GM21825 (cell line): ENCODE measurements around the gene CMSS1.
A peak's percentile ranks its signal among the peaks of the same experiment; 100 is the strongest.

Experiments used
- ATAC-seq: cut with Tn5 transposase; IDR thresholded peaks from one replicate; pipeline ENCODE4 v1.9.1; 2021; ENCODE audit warnings: mild to moderate bottlenecking, moderate library complexity; ENCODE audit not compliant: unreplicated experiment

CMSS1 gene

DNA sequence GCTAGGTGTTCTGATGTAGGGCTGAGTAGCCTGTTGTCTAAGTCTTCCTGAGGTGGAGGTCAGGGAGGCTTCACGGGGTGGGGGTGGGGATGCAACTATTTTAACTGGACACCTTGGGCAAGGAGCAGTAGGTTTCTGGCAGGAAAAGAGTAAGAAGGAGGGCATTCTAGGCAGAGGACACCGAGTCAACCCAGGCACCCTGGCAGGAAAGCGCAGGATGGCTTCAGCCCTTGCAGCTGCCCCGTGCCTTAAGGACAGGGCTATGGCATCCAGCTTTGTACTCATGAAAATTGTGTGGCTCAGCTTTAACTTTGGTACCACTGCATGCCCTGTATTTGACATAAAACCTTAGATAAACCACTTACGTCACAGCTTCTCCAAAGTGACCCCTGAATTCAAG, 303.0 kb downstream of the CMSS1 start:
- ATAC-seq: no peak

DNA sequence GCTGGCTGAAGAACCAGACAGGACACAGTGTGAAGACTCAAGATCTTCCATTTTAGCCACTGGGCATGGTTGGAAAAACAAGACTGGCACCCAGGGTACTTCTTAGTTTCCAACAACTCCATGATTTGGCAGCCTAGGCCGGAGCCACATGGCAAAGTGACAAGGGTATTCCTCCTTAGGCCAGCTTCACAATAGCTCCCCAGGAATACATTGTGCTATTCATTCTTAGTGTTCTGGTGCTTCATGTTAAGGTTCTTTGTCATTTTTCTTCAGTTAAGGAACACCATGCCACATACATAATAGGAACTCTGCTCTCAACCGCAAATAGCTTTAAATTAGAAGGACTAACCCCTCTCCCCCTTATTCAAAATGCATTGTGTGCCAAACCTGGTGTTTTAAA, 304.7 kb downstream of the CMSS1 start:
- no peak for ATAC-seq

DNA sequence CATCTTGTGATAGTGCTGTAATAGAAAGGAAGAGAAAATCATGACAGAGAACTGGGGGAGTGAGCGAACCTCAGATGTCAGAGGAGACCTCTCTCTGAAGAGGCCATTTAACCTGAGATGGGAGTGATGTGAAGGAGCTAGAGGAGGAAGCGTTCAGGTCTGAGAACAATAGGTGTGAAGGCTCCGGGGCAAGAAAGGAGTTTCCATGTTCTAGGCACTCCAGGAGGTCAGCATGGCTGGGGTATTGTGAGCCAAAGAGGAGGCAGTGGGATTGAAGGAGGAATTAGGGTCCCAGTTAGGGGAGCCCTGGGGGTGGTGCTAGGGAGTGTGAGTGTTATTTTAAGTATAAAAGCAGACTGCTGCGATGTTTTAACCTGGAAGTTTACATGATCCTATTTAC, 305.4 kb downstream of the CMSS1 start:
- ATAC-seq: no peak

DNA sequence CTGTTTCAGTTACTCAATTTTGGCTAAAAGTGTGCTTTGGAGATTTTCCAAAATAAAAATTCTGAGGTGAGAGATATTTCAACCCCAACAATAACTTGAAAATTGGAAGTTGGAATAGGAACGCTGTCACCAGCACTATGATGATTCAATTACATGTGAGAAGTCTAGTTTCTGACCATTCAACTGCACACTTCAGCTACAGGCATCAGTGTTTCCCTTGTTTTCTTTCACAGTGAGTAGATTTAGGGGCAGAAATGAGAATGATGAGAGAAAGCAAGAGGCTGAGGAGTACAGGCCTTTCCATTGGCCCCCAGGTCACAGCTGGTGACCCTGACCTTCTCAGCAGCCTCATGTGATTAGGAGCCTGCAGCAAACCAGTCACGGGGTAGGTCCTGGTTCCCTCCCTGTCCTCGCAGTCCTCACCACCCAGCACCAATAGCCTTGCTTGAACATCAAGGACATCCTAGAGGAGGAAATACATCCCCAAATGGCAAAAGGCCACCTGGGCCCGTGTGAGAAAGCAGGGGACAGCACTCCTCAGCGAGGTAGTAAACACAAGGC, 306.6 kb downstream of the CMSS1 start:
- ATAC-seq: no peak

DNA sequence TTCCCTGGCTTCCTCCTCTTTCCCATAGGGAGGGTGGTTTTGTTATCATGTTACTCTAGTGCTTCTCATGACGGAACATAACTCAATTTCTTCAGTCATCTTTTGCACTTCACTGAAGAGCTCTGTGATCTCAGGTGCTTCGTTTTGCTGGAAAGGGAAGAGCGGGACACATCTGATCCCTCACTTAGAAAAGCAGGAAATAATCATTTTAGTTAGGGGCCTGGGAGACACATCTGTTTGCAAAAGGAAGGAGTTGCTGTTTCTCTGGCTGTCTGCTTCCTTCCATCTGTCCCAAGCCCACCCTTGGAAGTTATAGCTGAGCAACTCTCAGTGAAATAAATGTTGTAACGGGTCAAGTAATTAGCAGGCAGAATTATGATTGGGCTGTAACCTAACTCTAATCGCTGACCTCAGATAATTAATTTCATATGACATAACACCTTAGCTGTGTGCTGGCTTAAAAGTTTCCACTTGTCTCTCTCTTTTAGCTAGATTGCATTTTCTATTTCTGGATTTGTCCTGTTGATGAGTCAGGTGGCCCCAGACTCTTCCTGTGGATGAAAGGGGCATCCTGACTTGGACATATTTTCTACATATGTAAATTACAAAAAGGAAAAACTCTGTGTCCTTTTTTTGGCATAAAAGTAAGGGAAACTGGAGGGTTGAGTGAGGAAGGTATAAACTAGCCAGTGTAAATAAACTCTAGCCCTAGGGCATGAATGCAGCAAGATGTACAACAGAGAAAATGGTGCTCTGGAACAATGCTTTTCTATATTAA, 307.7 kb downstream of the CMSS1 start:
- no peak for ATAC-seq

DNA sequence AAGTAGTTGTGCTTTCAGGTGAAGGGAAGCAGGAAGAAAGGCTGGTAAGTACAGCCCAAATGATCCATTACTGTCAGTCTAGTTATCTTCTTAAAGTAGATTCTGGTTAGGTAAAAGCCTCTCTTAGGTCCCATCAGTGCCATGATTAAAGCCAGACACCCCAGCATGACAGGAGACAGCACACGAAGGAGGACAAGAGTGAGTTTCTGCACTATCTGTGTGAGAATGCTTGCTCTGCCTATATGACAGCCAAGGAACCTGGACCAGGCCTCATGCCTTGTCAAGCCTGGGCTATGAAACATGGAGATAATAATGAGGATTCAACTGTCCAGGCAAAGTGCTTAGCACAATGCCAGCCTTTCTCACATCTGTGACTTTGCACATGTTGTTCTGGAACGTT, 310.1 kb downstream of the CMSS1 start:
- ATAC-seq: no peak

DNA sequence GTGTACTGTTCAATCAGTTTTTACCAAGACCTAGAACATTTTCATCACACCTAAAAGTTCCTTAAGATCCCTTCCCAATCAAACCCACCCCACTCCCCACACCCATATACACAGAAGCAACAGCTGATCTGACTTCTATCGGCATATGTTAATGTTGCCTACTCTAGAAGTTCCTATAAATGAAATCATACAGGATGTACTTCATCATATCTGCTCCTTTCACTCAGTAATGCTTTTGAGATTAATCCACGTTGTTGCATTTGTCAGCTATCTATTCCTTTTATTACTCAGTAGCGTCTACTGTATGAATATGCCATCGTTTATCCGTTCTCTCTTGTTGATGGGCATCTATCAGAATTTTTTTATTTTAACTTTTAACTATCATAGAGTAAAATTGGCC, 310.9 kb downstream of the CMSS1 start:
- no peak for ATAC-seq

DNA sequence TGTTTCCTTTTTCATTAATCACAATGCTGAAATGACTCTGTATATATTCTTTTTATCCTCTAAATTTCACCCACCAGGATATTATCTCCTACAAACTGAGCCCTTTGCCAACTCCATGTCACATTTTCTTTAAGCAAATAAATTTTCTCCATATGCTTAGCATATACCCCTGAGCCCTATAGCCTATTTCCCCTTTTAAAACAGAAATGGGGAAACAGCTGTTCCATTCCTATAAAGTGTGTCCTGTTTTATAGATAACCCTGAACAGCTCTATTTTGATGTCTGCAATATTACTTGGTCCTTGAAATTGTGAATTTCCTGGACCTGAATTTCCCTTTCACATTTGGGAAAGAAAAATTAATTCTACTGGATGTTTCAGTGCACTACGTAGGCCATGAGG, 312.3 kb downstream of the CMSS1 start:
- no peak for ATAC-seq

DNA sequence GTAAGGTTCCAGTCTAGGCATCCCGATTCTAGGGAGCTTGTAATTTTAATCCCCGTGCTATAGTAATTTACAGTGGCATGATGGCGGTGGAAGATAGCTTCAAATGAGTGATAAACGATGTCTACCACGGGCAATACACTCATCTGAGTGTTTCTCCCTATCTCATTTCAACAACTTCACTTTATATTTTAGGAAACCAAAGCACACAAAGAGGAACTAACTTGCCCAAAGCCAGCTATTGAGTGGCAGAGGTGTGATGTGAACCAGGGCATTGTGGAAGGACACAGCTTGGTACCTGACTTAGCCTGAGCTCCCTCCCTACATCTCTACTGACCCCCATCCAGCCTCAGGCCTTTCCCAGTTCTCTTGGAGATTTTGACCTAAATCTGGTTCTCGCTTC, 313.6 kb downstream of the CMSS1 start:
- ATAC-seq: no peak

DNA sequence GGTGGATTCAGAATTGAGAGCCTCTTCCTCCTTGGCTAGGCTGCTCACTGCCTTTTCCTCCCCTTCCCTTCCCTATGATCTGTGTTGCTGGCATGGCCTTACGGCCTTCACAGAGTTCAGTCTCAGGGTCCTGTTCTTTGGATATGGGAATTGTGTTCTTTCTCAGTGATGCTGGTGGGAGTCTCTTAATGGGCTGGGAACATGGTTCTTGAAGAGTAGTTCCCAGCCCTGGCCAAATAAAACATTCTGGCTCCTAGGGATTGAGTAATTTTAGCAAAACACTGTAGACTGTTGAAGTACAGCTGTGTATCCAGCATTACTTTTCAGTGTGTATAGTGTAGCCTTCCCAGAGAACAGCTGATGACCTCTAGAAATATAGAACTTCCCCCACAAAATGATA, 319.3 kb downstream of the CMSS1 start:
- no peak for ATAC-seq

DNA sequence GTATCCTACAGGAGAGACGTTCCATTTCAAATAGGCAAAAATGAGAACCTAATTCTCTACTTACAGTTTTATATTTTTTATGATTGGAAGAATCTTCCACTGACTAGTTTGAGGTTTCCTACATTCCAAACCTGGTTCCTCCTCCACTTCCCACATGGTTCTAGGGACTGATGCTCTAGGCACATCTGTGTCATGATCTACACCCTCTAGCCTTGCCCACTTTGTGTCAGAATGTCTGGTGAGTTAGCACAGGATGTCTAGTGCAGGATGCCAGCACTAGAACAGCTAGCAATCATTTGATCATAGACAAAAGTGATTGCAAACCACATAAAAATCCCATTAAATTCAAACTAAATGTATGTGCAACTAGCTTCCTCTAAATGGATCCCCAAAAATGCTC, 323.3 kb downstream of the CMSS1 start:
- ATAC-seq: no peak

DNA sequence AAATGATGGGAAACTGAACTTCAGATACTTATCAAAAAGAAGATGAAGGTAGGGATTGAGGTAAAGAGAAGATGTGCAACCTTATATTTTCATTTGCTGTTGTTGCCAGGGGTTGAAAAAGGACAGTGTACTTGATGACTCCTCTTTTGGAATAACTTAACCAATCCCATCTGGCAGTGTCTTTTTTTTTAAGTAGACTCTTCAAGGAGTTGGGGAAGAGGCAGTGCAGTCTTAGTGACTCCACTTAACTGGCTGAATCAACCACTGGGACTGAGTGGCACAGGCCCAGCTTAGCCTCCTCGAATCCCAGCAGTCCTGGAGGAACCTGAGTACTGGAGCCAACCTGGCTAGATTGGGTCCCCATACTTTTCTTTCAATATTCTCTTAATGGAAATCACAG, 323.9 kb downstream of the CMSS1 start:
- no peak for ATAC-seq

DNA sequence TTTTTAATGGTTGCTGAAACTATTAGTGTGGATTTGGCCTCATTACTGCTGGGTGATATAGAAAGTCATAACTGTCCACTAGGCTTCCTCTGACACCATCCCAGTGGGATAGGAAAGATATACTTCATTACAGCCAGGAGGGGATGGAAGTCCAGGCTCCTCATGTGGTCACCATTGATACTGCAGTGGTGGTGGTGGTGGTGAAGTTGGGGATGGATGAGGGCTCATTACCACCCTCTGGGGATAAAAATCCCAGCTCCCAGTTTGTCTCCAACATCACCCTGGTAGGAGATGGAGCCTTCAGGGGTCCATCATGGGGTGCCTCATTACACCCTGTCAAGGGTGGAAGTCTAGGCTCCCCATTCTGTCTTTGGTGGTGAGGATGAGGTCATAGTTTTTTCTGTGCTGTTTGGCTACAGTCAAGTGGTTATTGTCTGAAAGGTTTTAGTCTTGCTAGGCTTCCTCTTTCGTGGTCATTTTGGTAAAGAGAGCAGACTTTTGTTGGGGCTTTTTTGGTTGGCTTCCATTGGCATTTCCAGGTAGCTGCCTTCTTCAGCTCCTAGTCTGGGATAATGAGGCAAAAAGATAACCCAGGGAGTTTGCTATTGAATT, 326.7 kb downstream of the CMSS1 start:
- ATAC-seq: peak; percentile 74

DNA sequence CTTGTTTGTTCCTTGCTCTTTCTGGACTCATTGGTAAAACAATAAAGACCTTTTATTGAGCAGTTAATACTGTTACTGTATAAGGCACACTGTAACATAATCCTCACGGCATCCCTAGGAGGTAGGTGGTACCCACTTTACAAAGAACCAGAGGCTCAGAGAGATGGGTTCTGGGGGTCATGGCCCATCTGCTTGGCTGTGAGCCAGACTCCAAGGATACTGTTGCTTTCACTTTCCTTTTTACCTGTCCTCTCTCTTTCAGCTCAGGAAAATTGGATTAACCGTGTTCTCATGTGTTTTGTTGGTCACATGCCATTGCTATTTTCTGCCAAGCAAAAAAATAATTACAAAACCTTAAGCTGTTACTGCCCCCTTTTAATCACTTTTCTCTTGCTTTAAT, 331.5 kb downstream of the CMSS1 start:
- no peak for ATAC-seq

DNA sequence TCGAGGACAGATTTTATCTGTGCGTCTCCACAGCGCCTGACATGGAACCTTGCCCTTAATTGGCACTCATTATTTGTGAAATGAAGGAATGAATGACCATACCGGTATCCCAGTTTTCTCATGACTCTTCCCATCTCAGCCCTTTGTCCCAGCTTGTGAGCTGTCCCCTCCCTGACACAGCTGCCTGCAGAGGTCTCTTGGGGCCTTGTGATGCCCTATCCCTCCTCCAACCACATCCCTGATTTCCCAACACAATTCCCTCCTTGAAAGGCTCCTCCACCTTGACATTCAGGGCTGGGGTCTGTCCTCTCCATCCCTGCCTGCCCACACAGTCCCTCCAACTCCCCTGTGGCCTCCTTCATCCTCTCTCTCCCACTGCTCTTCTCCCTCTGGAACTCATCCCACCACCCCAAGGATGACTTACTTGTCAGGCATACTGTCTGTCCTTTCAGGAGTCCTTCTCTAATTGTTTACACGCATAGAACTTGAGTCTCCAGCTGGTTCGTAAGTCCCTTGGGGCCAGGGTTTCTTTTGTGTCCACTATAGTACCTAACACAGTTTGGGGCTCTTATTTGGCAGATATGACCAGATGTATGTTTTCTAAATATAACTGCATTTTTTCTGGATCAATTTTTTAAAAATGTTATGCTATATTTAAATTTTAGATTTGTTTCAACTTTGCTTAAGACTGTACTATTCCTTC, 332.2 kb downstream of the CMSS1 start:
- no peak for ATAC-seq

DNA sequence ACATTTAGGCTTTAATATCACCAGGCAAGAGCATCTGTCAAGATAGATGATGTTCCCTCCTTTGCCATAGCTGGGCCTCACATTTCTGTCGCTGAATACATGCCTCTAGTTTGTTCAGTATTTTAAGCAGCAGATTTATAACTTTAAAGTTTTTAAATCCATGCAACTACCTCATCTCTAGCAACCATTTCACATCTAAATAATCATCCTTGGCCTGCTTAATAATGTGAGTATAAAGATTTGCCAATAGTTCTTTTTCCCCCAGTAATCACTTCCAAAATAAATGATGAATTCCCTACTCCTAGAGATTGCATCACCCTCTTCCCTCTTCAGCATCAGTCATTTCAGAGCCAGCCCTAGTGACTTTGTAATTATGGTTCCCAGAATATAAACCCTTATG, 332.8 kb downstream of the CMSS1 start:
- ATAC-seq: no peak

DNA sequence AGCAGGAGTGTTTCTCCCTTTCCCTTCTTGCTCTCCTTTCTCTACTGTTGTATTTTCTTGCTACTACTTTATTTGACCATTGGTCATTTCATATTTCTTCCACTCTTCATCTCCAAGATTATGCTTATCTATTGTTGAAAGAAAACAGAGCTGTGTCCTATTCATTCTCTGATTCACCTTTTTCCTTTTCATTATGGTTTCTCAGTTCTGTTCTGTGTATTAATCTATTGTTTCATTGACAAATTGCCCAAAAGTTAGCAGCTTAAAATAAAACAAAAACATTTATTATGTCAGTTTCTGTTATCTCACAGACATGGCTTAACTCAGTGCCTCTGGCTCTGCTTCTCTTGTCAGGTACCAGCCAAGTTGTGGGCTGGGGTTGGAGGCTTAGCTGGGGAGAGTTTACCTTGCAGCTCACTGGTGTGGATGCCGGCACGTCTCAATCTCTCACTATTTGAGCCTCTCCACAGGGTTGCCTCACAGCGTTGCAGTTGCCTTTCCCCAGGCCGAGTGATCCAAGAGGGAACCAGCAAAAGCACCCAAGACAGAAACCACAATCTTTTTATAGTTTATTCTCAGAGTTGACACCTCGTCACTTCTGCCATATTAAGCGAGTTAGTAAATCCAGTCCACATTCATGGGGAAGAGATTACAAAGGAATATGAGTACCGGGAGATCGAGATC, 333.5 kb downstream of the CMSS1 start:
- no peak for ATAC-seq

DNA sequence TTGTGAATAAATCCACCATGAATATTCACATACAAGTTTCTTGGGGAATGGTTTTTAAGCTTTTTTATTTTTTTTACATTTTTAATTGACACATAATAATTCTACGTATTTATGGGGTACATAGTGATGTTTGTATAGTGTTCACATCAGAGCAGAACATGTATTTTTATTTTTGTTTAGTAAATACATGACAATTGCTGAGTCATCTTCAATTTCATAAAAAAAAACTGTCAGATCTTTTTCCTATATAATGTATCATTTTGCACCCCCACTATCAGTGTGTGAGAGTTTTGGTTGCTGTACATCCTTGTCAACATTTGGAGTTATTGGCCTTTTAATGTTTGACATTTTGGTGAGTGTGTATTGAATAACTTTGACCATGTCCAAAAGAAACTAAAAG, 336.5 kb downstream of the CMSS1 start:
- no peak for ATAC-seq

DNA sequence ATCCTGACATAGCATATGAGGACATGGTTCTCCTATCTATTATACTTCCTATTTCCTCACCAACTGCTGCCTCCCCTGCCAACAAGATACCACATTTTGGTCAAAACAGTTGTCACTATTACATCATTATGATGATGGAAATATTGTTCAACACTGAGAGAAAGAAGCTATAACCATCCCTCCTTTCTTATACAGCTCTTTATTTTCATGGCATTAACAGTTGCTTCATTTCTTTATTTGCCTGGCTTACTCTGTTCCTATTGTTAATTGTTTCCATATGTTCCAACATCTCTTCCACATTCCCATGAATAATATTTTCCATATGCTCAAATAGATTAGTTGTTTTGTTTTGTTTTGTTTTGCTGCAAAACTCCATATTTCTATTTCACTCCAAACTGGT, 337.5 kb downstream of the CMSS1 start:
- ATAC-seq: no peak

DNA sequence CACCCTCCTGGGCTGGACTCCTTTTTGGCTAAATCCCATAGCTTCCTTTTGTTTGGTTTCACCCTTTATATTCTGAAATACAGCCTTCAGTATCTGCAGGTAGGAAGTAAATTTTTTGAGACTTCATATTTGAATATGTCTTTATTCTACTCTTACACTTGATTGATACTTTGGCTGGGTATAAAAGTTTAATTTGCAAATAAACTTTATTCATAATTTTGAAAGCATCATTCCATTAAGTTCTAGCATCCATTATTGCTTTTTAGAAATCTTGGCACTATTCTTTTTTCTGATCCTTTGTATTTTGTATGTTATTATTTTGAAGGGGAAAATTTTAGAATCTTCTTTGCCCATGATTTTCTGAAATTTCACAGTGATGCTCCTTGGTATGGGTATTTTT, 337.9 kb downstream of the CMSS1 start:
- ATAC-seq: no peak

DNA sequence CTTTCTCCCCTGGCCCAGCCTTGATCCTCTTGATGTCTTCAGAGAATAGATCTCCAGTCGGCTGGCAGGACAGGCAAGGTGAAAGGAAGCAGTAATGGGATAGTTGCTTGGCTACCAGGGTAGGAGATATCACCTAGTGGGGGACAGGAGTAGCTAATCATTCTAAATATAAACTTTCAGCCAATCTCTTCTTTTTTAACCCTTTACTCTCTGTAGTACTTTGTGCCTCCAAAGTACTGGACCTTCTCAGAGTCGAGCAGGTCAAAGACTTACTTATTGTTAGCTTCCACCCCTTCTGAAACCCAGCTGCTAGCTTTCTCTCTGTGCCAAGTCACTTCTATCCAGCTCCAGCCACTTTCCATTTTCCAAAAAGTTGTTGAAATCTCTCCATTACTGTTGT, 340.0 kb downstream of the CMSS1 start:
- no peak for ATAC-seq
